ENCODE measurements around the gene NEK8.

DNA sequence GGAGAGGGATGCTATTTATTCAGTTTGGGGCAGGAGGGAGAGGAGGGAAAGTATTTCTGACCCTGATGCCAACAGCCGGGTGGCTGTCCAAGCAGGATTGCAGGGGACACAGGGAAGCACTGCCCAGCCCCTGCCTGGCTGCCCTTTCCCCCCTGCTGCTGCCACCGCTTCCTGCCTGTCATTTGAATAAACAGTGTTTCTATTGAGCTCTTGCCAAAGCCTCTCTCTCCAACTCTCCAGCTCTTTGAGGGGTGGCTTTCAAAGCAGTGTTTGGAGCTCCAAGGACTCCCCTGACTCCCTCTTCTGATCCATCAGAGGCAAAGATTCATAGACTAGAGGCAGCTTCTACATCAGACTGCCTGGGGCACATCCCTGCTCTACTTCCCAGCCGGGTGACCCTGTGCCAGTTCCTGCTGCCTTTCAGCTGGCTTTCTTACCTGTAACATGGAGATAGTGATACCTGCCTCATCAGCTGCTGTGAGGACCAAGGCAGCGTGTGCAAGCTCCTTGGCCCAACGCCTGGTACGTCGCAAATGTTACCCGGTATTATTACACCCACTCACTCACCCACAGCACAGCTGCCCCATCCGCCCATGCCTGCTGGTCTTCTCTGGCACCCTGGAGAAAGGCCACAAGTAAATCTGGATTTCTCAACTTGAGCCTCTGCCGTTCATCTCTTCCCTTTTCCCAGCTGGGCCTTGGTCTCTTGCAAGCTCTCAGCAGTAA is 26.4 kb upstream of the NEK8 start:
- TF ChIP-seq, protein P1, sequence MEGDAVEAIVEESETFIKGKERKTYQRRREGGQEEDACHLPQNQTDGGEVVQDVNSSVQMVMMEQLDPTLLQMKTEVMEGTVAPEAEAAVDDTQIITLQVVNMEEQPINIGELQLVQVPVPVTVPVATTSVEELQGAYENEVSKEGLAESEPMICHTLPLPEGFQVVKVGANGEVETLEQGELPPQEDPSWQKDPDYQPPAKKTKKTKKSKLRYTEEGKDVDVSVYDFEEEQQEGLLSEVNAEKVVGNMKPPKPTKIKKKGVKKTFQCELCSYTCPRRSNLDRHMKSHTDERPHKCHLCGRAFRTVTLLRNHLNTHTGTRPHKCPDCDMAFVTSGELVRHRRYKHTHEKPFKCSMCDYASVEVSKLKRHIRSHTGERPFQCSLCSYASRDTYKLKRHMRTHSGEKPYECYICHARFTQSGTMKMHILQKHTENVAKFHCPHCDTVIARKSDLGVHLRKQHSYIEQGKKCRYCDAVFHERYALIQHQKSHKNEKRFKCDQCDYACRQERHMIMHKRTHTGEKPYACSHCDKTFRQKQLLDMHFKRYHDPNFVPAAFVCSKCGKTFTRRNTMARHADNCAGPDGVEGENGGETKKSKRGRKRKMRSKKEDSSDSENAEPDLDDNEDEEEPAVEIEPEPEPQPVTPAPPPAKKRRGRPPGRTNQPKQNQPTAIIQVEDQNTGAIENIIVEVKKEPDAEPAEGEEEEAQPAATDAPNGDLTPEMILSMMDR (IDR thresholded peaks at IDR 0.05), result no peak
- no peak for TF ChIP-seq POLR2A (IDR thresholded peaks at IDR 0.05)

Data from lower leg skin (tissue), 3 donors.